HEK293 (cell line): ENCODE results near the gene DPY19L3.

Experiments used
- CTCF ChIA-PET: fragments of 350-600 bp; formaldehyde crosslinking; extraction: SDS; loops from one replicate; lab custom pipeline; 2021; ENCODE audit warnings: antibody characterized with exemption; lab: Yijun Ruan, JAX
- POLR2A ChIA-PET: fragments of 300-600 bp; formaldehyde crosslinking; extraction: SDS; loops from one replicate; lab custom pipeline; 2020; ENCODE audit warnings: antibody characterized with exemption, inconsistent platforms; lab: Yijun Ruan, JAX
- H3K27ac ChIP-seq: fragments of 200-500 bp; sonication (Bioruptor generic); 2 replicates; pipeline ENCODE4 v1.5.1; 2014; ENCODE audit warnings: low read depth, low read length, control low read depth, inconsistent platforms; ENCODE audit errors: extremely low read depth
- H3K36me3 ChIP-seq, 2 experiments: fragments of 200-500 bp in 1 of 2; sonication (Bioruptor generic) in 1 of 2; 1 replicate in 1 of 2; 2 replicates in 1 of 2; pipeline ENCODE4 v1.5.1; 2014 to 2017; ENCODE audit warnings: inconsistent platforms in 2 of 2, low read length in 2 of 2; ENCODE audit not compliant: control insufficient read depth in 2 of 2, insufficient read depth in 1 of 2
- H3K4me1 ChIP-seq: fragments of 200-500 bp; sonication (Bioruptor generic); 2 replicates; pipeline ENCODE4 v1.5.1; 2014; ENCODE audit warnings: mild to moderate bottlenecking, low read length, inconsistent platforms; ENCODE audit not compliant: control insufficient read depth, insufficient read depth
- H3K4me3 ChIP-seq: 2 replicates; pipeline ENCODE4 v1.5.1; 2011; ENCODE audit warnings: low read depth, mild to moderate bottlenecking, control low read depth, low read length, moderate library complexity
- H3K9me3 ChIP-seq: fragments of 200-500 bp; sonication (Bioruptor generic); 2 replicates; pipeline ENCODE4 v1.5.1; 2014; ENCODE audit warnings: low read depth, low read length, inconsistent platforms; ENCODE audit not compliant: control insufficient read depth, insufficient read depth
- GLIS1 ChIP-seq: fragments of 450-650 bp; formaldehyde crosslinking; IDR thresholded peaks from 2 replicates; pipeline ENCODE4 v1.5.1; 2016; ENCODE audit warnings: missing biosample characterization, missing genetic modification characterization
- KLF10 ChIP-seq: fragments of 450-650 bp; IDR thresholded peaks from 2 replicates; pipeline ENCODE4 v1.5.1; 2018; ENCODE audit warnings: missing biosample characterization, mild to moderate bottlenecking, missing genetic modification characterization
- ZBTB20 ChIP-seq: fragments of 450-650 bp; formaldehyde crosslinking; IDR thresholded peaks from 2 replicates; pipeline ENCODE4 v1.5.1; 2016; ENCODE audit warnings: missing biosample characterization, missing genetic modification characterization
- ZFP37 ChIP-seq: fragments of 450-650 bp; formaldehyde crosslinking; IDR thresholded peaks from 2 replicates; pipeline ENCODE4 v1.5.1; 2016; ENCODE audit warnings: missing biosample characterization, missing genetic modification characterization
- ZIC2 ChIP-seq: fragments of 450-650 bp; formaldehyde crosslinking; IDR thresholded peaks from 2 replicates; pipeline ENCODE4 v1.5.1; 2016; ENCODE audit warnings: missing biosample characterization, missing genetic modification characterization
- ZNF302 ChIP-seq: fragments of 450-650 bp; formaldehyde crosslinking; IDR thresholded peaks from 2 replicates; pipeline ENCODE4 v1.5.1; 2016; ENCODE audit warnings: missing biosample characterization, missing genetic modification characterization, low read depth
- ZNF341 ChIP-seq: fragments of 450-650 bp; formaldehyde crosslinking; IDR thresholded peaks from 2 replicates; pipeline ENCODE4; 2016; ENCODE audit warnings: low read depth, missing biosample characterization, missing genetic modification characterization
- ZNF404 ChIP-seq: fragments of 450-650 bp; formaldehyde crosslinking; IDR thresholded peaks from 2 replicates; pipeline ENCODE4 v1.5.1; 2017; ENCODE audit warnings: missing biosample characterization, missing genetic modification characterization
- ZNF529 ChIP-seq: fragments of 450-650 bp; formaldehyde crosslinking; IDR thresholded peaks from 2 replicates; pipeline ENCODE4 v1.5.1; 2017; ENCODE audit warnings: missing genetic modification characterization, missing biosample characterization; ENCODE audit not compliant: insufficient replicate concordance
- ZNF660 ChIP-seq: fragments of 450-650 bp; IDR thresholded peaks from 2 replicates; pipeline ENCODE4 v1.5.1; 2018; ENCODE audit warnings: missing biosample characterization, mild to moderate bottlenecking, missing genetic modification characterization
- ZNF785 ChIP-seq: fragments of 450-650 bp; formaldehyde crosslinking; IDR thresholded peaks from 2 replicates; pipeline ENCODE4 v1.5.1; 2016; ENCODE audit warnings: missing biosample characterization, missing genetic modification characterization
- TF ChIP-seq, protein P1 (sequence below): fragments of 450-650 bp; formaldehyde crosslinking; IDR thresholded peaks from 2 replicates; pipeline ENCODE4 v1.5.1; 2016; ENCODE audit warnings: missing biosample characterization, missing genetic modification characterization
- TF ChIP-seq, protein P2 (sequence below): fragments of 450-650 bp; formaldehyde crosslinking; IDR thresholded peaks from 2 replicates; pipeline ENCODE4 v1.5.1; 2017; ENCODE audit warnings: missing biosample characterization, missing genetic modification characterization
- TF ChIP-seq, protein P3 (sequence below): fragments of 450-650 bp; formaldehyde crosslinking; IDR thresholded peaks from 2 replicates; pipeline ENCODE4 v1.5.1; 2016; ENCODE audit warnings: missing biosample characterization, missing genetic modification characterization
- TF ChIP-seq, protein P4 (sequence below): fragments of 450-650 bp; formaldehyde crosslinking; IDR thresholded peaks from 2 replicates; pipeline ENCODE4 v1.5.1; 2016; ENCODE audit warnings: missing biosample characterization, missing genetic modification characterization
- TF ChIP-seq, protein P5 (sequence below): fragments of 450-650 bp; formaldehyde crosslinking; IDR thresholded peaks from 2 replicates; pipeline ENCODE4 v1.5.1; 2016; ENCODE audit warnings: missing biosample characterization, missing genetic modification characterization
- TF ChIP-seq, protein P6 (sequence below): fragments of 450-650 bp; formaldehyde crosslinking; IDR thresholded peaks from 2 replicates; pipeline ENCODE4 v1.5.1; 2016; ENCODE audit warnings: missing biosample characterization, missing genetic modification characterization

DPY19L3 gene, protein sequence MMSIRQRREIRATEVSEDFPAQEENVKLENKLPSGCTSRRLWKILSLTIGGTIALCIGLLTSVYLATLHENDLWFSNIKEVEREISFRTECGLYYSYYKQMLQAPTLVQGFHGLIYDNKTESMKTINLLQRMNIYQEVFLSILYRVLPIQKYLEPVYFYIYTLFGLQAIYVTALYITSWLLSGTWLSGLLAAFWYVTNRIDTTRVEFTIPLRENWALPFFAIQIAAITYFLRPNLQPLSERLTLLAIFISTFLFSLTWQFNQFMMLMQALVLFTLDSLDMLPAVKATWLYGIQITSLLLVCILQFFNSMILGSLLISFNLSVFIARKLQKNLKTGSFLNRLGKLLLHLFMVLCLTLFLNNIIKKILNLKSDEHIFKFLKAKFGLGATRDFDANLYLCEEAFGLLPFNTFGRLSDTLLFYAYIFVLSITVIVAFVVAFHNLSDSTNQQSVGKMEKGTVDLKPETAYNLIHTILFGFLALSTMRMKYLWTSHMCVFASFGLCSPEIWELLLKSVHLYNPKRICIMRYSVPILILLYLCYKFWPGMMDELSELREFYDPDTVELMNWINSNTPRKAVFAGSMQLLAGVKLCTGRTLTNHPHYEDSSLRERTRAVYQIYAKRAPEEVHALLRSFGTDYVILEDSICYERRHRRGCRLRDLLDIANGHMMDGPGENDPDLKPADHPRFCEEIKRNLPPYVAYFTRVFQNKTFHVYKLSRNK

DNA sequence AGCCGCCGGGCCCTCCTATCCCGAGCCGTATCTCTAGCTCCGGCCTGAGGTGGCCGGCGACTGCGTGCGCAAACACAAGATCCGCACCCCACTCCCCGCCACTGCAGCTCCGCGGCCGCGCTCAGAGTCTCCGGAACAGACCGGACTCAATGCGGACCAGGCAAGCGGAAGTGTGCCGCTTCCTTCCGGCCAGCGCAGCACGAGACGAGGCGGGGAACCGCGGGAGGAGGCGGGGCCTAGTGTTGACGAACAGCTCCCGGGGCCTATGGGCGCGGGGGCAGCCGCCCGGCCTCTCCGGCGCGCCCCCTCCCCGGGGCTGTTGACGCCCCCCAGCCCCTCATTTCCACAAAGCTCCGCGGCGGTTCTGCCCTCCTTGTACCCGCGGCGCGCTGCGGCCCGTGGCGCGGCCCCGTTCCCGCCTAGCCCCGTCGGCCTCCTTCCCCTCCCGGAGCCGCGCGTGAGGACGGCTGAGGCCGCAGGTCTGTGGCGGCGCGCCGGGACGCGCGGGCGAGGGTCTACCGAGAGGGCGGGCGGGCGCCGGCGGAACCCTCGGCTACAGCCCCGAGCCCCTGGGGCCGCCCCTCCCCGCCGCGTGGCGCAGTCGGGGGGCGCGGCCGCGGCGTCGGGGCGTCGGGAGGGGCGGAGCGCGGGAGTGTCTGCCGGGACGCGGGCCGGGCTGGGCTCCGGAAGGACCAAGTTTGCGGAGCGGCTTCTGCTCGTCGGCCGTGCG lies at the start of gene DPY19L3:
TSS of gene DPY19L3 (plus strand) at position 340 of the 730 bp plus-strand sequence. CDS start 2,484 bp downstream, outside the sequence.
- CTCF ChIA-PET = interaction anchor here (0.5 to 1.1 kb wide), 3 partner anchors 12 to 176 kb away, joined by 3 to 5 read pairs (median 3); no protein-coding TSS in a partner anchor
- Histone ChIP-seq H3K4me1 (peaks cover 18% of the 10 kb centered on the region), H3K4me3 (peak within 1 kb of the TSS; percentile 76), H3K9me3 (no peaks in the 10 kb centered on the region; the same call in 1 of the 2 replicates), H3K27ac (peak within 1 kb of the TSS; percentile 97), H3K36me3 (peaks cover 28 to 31% of the 10 kb centered on the region in 2 experiments)
- POLR2A ChIA-PET = interaction anchor here (0.7 to 2.6 kb wide), 32 partner anchors 8 to 1739 kb away, joined by 3 to 24 read pairs (median 6); partner anchors contain the start of genes ANKRD27, NUDT19, PDCD5 and RGS9BP
- TF ChIP-seq, protein P1, sequence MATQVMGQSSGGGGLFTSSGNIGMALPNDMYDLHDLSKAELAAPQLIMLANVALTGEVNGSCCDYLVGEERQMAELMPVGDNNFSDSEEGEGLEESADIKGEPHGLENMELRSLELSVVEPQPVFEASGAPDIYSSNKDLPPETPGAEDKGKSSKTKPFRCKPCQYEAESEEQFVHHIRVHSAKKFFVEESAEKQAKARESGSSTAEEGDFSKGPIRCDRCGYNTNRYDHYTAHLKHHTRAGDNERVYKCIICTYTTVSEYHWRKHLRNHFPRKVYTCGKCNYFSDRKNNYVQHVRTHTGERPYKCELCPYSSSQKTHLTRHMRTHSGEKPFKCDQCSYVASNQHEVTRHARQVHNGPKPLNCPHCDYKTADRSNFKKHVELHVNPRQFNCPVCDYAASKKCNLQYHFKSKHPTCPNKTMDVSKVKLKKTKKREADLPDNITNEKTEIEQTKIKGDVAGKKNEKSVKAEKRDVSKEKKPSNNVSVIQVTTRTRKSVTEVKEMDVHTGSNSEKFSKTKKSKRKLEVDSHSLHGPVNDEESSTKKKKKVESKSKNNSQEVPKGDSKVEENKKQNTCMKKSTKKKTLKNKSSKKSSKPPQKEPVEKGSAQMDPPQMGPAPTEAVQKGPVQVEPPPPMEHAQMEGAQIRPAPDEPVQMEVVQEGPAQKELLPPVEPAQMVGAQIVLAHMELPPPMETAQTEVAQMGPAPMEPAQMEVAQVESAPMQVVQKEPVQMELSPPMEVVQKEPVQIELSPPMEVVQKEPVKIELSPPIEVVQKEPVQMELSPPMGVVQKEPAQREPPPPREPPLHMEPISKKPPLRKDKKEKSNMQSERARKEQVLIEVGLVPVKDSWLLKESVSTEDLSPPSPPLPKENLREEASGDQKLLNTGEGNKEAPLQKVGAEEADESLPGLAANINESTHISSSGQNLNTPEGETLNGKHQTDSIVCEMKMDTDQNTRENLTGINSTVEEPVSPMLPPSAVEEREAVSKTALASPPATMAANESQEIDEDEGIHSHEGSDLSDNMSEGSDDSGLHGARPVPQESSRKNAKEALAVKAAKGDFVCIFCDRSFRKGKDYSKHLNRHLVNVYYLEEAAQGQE = no peak
- peak; percentile 90 for TF ChIP-seq ZNF341 (tag by site-specific recombination)
- TF ChIP-seq ZNF785 (tag by site-specific recombination) = 0 out of 2 replicates have a peak, but pooled peaks have one; percentile 39
- peak; percentile 63 for TF ChIP-seq GLIS1
- TF ChIP-seq, protein P2, sequence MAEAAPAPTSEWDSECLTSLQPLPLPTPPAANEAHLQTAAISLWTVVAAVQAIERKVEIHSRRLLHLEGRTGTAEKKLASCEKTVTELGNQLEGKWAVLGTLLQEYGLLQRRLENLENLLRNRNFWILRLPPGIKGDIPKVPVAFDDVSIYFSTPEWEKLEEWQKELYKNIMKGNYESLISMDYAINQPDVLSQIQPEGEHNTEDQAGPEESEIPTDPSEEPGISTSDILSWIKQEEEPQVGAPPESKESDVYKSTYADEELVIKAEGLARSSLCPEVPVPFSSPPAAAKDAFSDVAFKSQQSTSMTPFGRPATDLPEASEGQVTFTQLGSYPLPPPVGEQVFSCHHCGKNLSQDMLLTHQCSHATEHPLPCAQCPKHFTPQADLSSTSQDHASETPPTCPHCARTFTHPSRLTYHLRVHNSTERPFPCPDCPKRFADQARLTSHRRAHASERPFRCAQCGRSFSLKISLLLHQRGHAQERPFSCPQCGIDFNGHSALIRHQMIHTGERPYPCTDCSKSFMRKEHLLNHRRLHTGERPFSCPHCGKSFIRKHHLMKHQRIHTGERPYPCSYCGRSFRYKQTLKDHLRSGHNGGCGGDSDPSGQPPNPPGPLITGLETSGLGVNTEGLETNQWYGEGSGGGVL (tag by site-specific recombination) = peak; percentile 13; the same call in 1 of the 2 replicates
- TF ChIP-seq ZFP37 (tag by site-specific recombination) = no peak; the same call in 1 of the 2 replicates
- no peak for TF ChIP-seq ZBTB20
- peak; percentile 96 for TF ChIP-seq KLF10 (tag by site-specific recombination)
- TF ChIP-seq ZIC2 (tag by site-specific recombination) = peak; percentile 86
- TF ChIP-seq ZNF404 (tag by site-specific recombination) = no peak
- TF ChIP-seq ZNF302 (tag by site-specific recombination) = no peak
- TF ChIP-seq, protein P3, sequence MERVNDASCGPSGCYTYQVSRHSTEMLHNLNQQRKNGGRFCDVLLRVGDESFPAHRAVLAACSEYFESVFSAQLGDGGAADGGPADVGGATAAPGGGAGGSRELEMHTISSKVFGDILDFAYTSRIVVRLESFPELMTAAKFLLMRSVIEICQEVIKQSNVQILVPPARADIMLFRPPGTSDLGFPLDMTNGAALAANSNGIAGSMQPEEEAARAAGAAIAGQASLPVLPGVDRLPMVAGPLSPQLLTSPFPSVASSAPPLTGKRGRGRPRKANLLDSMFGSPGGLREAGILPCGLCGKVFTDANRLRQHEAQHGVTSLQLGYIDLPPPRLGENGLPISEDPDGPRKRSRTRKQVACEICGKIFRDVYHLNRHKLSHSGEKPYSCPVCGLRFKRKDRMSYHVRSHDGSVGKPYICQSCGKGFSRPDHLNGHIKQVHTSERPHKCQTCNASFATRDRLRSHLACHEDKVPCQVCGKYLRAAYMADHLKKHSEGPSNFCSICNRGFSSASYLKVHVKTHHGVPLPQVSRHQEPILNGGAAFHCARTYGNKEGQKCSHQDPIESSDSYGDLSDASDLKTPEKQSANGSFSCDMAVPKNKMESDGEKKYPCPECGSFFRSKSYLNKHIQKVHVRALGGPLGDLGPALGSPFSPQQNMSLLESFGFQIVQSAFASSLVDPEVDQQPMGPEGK (tag by site-specific recombination) = peak; percentile 97
- TF ChIP-seq, protein P4, sequence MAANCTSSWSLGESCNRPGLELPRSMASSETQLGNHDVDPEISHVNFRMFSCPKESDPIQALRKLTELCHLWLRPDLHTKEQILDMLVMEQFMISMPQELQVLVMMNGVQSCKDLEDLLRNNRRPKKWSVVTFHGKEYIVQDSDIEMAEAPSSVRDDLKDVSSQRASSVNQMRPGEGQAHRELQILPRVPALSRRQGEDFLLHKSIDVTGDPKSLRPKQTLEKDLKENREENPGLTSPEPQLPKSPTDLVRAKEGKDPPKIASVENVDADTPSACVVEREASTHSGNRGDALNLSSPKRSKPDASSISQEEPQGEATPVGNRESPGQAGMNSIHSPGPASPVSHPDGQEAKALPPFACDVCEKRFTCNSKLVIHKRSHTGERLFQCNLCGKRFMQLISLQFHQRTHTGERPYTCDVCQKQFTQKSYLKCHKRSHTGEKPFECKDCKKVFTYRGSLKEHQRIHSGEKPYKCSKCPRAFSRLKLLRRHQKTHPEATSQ (tag by site-specific recombination) = peak; percentile 8
- TF ChIP-seq ZNF660 = peak; percentile 20
- TF ChIP-seq, protein P5, sequence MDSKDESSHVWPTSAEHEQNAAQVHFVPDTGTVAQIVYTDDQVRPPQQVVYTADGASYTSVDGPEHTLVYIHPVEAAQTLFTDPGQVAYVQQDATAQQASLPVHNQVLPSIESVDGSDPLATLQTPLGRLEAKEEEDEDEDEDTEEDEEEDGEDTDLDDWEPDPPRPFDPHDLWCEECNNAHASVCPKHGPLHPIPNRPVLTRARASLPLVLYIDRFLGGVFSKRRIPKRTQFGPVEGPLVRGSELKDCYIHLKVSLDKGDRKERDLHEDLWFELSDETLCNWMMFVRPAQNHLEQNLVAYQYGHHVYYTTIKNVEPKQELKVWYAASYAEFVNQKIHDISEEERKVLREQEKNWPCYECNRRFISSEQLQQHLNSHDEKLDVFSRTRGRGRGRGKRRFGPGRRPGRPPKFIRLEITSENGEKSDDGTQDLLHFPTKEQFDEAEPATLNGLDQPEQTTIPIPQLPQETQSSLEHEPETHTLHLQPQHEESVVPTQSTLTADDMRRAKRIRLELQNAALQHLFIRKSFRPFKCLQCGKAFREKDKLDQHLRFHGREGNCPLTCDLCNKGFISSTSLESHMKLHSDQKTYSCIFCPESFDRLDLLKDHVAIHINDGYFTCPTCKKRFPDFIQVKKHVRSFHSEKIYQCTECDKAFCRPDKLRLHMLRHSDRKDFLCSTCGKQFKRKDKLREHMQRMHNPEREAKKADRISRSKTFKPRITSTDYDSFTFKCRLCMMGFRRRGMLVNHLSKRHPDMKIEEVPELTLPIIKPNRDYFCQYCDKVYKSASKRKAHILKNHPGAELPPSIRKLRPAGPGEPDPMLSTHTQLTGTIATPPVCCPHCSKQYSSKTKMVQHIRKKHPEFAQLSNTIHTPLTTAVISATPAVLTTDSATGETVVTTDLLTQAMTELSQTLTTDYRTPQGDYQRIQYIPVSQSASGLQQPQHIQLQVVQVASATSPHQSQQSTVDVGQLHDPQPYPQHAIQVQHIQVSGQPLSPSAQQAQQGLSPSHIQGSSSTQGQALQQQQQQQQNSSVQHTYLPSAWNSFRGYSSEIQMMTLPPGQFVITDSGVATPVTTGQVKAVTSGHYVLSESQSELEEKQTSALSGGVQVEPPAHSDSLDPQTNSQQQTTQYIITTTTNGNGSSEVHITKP (tag by site-specific recombination) = peak; percentile 63
- TF ChIP-seq, protein P6, sequence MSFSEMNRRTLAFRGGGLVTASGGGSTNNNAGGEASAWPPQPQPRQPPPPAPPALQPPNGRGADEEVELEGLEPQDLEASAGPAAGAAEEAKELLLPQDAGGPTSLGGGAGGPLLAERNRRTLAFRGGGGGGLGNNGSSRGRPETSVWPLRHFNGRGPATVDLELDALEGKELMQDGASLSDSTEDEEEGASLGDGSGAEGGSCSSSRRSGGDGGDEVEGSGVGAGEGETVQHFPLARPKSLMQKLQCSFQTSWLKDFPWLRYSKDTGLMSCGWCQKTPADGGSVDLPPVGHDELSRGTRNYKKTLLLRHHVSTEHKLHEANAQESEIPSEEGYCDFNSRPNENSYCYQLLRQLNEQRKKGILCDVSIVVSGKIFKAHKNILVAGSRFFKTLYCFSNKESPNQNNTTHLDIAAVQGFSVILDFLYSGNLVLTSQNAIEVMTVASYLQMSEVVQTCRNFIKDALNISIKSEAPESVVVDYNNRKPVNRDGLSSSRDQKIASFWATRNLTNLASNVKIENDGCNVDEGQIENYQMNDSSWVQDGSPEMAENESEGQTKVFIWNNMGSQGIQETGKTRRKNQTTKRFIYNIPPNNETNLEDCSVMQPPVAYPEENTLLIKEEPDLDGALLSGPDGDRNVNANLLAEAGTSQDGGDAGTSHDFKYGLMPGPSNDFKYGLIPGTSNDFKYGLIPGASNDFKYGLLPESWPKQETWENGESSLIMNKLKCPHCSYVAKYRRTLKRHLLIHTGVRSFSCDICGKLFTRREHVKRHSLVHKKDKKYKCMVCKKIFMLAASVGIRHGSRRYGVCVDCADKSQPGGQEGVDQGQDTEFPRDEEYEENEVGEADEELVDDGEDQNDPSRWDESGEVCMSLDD = peak; percentile 93
- no peak for TF ChIP-seq ZNF529 (tag by site-specific recombination)
